SU-DHL-6 (cell line): ENCODE results near the gene TENM4.

ENCODE experiments used
- H2AFZ ChIP-seq: fragments of 200-600 bp; sonication (generic); 2 replicates; pipeline ENCODE4 v1.6.1; 2014; ENCODE audit warnings: low read depth, mild to moderate bottlenecking, moderate library complexity, mixed read lengths, antibody characterized with exemption, low read length; ENCODE audit not compliant: severe bottlenecking
- H3F3A ChIP-seq: fragments of 200-600 bp; shearing (Covaris generic); 2 replicates; pipeline ENCODE4 v1.6.0; 2016; ENCODE audit warnings: antibody characterized with exemption, mild to moderate bottlenecking; ENCODE audit not compliant: insufficient read depth
- H3K27ac ChIP-seq: fragments of 200-600 bp; sonication (generic); 2 replicates; pipeline ENCODE4 v1.5.1; 2016; ENCODE audit warnings: low read depth, mild to moderate bottlenecking, low read length, moderate library complexity, mixed read lengths
- H3K27me3 ChIP-seq: fragments of 200-600 bp; sonication (generic), shearing (Covaris generic); 2 replicates; pipeline ENCODE4 v1.6.0; 2014; ENCODE audit warnings: mild to moderate bottlenecking, low read length
- H3K36me3 ChIP-seq: fragments of 200-600 bp; sonication (generic); 2 replicates; pipeline ENCODE4 v1.6.1; 2014; ENCODE audit warnings: mild to moderate bottlenecking, low read length, mixed read lengths
- H3K4me2 ChIP-seq: fragments of 300-600, 200-600 bp; shearing (Covaris generic), sonication (generic); 2 replicates; pipeline ENCODE4 v1.6.0; 2014; ENCODE audit warnings: low read length, low read depth, mild to moderate bottlenecking; ENCODE audit not compliant: poor library complexity, severe bottlenecking
- H3K4me3 ChIP-seq: fragments of 200-600 bp; sonication (generic); 2 replicates; pipeline ENCODE4 v1.5.1; 2014; ENCODE audit warnings: antibody characterized with exemption, low read length, mild to moderate bottlenecking, mixed read lengths; ENCODE audit not compliant: insufficient read depth, poor library complexity, severe bottlenecking
- H3K79me2 ChIP-seq: fragments of 200-600 bp; sonication (generic); 2 replicates; pipeline ENCODE4 v1.6.1; 2014; ENCODE audit warnings: mild to moderate bottlenecking, low read length, moderate library complexity; ENCODE audit not compliant: insufficient read depth
- H3K9ac ChIP-seq: fragments of 200-600 bp; sonication (generic); 2 replicates; pipeline ENCODE4 v1.7.0; 2014; ENCODE audit warnings: mild to moderate bottlenecking, low read length
- H3K9me2 ChIP-seq: fragments of 200-600 bp; sonication (generic); replicated peaks from 2 replicates; pipeline ENCODE4 v1.6.1; 2014; ENCODE audit warnings: low read length; ENCODE audit not compliant: insufficient read depth
- H3K9me3 ChIP-seq: fragments of 200-600 bp; sonication (generic); 2 replicates; pipeline ENCODE4 v1.6.1; 2014; ENCODE audit warnings: low read length, mixed read lengths; ENCODE audit not compliant: insufficient read depth
- H4K20me1 ChIP-seq: fragments of 200-600 bp; sonication (generic); 2 replicates; pipeline ENCODE4 v1.6.1; 2014; ENCODE audit warnings: low read depth, mild to moderate bottlenecking, antibody characterized with exemption, low read length, moderate library complexity, mixed read lengths
- CTCF ChIP-seq: fragments of 200-600 bp; sonication (generic); IDR thresholded peaks from one replicate; pipeline ENCODE4 v1.5.1; 2017; ENCODE audit warnings: antibody characterized with exemption, mild to moderate bottlenecking, low read length, moderate library complexity; ENCODE audit not compliant: insufficient read depth, poor library complexity, severe bottlenecking
- EZH2phosphoT487 ChIP-seq: fragments of 200-600 bp; sonication (generic), shearing (Covaris generic); conservative IDR thresholded peaks from 2 replicates; pipeline ENCODE4 v1.6.1; 2018; ENCODE audit warnings: mild to moderate bottlenecking, antibody characterized with exemption, low read length, moderate library complexity, mixed read lengths

Gene TENM4

GRCh38 chr11:79466411-79466810, 25.6 kb upstream of the TENM4 start:
- Histone ChIP-seq H3K27ac (no peak overlapping the region), H3K9ac (no peak overlapping the region), H3K36me3 (no peaks in the 10 kb centered on the region), H3K27me3 (no peaks in the 10 kb centered on the region), H4K20me1 (no peaks in the 10 kb centered on the region), H3K9me3 (no peaks in the 10 kb centered on the region), H2AFZ (no peak overlapping the region), H3K4me3 (no peak overlapping the region), H3F3A (no peaks in the 10 kb centered on the region), H3K9me2 (no peaks in the 10 kb centered on the region), H3K4me2 (no peak overlapping the region), H3K79me2 (no peaks in the 10 kb centered on the region)
- TF ChIP-seq CTCF (no peak), EZH2phosphoT487 (no peak)

- no peak overlapping the region for H2AFZ ChIP-seq
- TF ChIP-seq EZH2phosphoT487 (no peak), CTCF (no peak)
- no peaks in the 10 kb centered on the region for H3F3A ChIP-seq
- no peak overlapping the region for H3K4me3 ChIP-seq
- H3K9me3 ChIP-seq = no peaks in the 10 kb centered on the region
- no peak overlapping the region for H3K9ac ChIP-seq
- H3K4me2 ChIP-seq = no peak overlapping the region
- no peak overlapping the region for H3K27ac ChIP-seq
- no peaks in the 10 kb centered on the region for H3K27me3 ChIP-seq
- no peaks in the 10 kb centered on the region for H3K79me2 ChIP-seq
- no peaks in the 10 kb centered on the region for H3K36me3 ChIP-seq
- H4K20me1 ChIP-seq = no peaks in the 10 kb centered on the region
- no peaks in the 10 kb centered on the region for H3K9me2 ChIP-seq
These were observed 24.3 kb upstream of the TENM4 start for GRCh38 chr11:79465160-79465559.

- Histone ChIP-seq H2AFZ (no peak overlapping the region), H3K79me2 (no peaks in the 10 kb centered on the region), H3K4me3 (no peak overlapping the region), H3K27me3 (no peaks in the 10 kb centered on the region), H3K9ac (no peak overlapping the region), H3F3A (no peaks in the 10 kb centered on the region), H4K20me1 (no peaks in the 10 kb centered on the region), H3K4me2 (no peak overlapping the region), H3K27ac (no peak overlapping the region), H3K9me3 (no peaks in the 10 kb centered on the region), H3K36me3 (no peaks in the 10 kb centered on the region), H3K9me2 (no peaks in the 10 kb centered on the region)
- TF ChIP-seq EZH2phosphoT487 (no peak), CTCF (no peak)
These were observed 21.1 kb upstream of the TENM4 start for GRCh38 chr11:79461666-79462645.
